Ovary (tissue), 9 donors: Measurements from ENCODE around the gene METTL22. TPM values are rescaled to one million over a fixed set of nuclear protein-coding genes. Genes with fewer than 3 reads are reported as not detected.

ENCODE experiments used
- DNase-seq, 5 donors: peaks; one replicate each; pipeline ENCODE4 v3.0.0-alpha.2; 2019 to 2020
- H3K27ac ChIP-seq, 2 donors: fragments of 200-600 bp; one replicate each; pipeline versions ENCODE4 v1.5.1 to v1.8.0; 2019 to 2022
- H3K27me3 ChIP-seq: fragments of 200-600 bp; one replicate; pipeline ENCODE4 v1.8.0; 2022
- H3K36me3 ChIP-seq: fragments of 200-600 bp; sonication (generic); one replicate; pipeline ENCODE4 v1.5.1; 2019
- H3K4me1 ChIP-seq: one replicate; pipeline ENCODE4 v1.8.1; 2013; ENCODE audit warnings: mild to moderate bottlenecking, moderate library complexity; ENCODE audit not compliant: insufficient read depth
- H3K4me3 ChIP-seq: fragments of 200-600 bp; sonication (generic); one replicate; pipeline ENCODE4 v1.5.1; 2017
- H3K9me3 ChIP-seq, 2 donors: fragments of 200-600 bp in 1 of 2; sonication (generic) in 1 of 2; one replicate each; pipeline versions ENCODE4 v1.5.1 to v1.8.1; 2013 to 2019; ENCODE audit warnings: mild to moderate bottlenecking in 1 of 2, moderate library complexity in 1 of 2
- EP300 ChIP-seq: sonication (generic); formaldehyde crosslinking; IDR thresholded peaks from one replicate; pipeline ENCODE4 v1.6.1; 2017; ENCODE audit warnings: antibody characterized with exemption
- POLR2A ChIP-seq: fragments of 450-650 bp; IDR thresholded peaks from one replicate; pipeline ENCODE4 v1.6.1; 2017; ENCODE audit warnings: antibody characterized with exemption, mild to moderate bottlenecking, moderate library complexity
- WGBS, 3 donors: extraction: QIAGEN DNeasy Blood & Tissue Kit in 1 of 3; methylation state at CpG; one replicate each; pipeline versions ENCODE4 v1.1.5 to v1.1.7; 2013 to 2017; 5-methylcytosine and 5-hydroxymethylcytosine counted together
- intact Hi-C, 4 donors: fragments of 100-400 bp; cut with DNase I; formaldehyde crosslinking; loops; one replicate each; pipeline versions ENCODE4 v1.11.0 to v1.15.1; 2022 to 2023
- polyA plus RNA-seq, 2 donors: library from polyadenylated mRNA; stranded (reverse); fragments of 200-250 nt in 1 of 2; fragments of 350-450 nt in 1 of 2; fragmentation: Illumina TruSeq in 1 of 2; extraction: RNeasy Lipid Tissue Mini Kit (QIAGEN cat#74804) in 1 of 2; gene quantifications; one replicate each; pipeline ENCODE4 v1.2.3, GENCODE V29; 2013 to 2014
- total RNA-seq, 7 donors: library from RNA; depleted of rRNA in 2 of 7; stranded (reverse); fragments of >200 nt in 2 of 7; fragmentation: NEBNext Ultra II Directional in 3 of 7; extraction: Animal tissue kit (Norgen Biotek cat#: 25700) in 3 of 7; gene quantifications; one replicate each; pipeline versions ENCODE4 v1.1.0 to v1.2.4, GENCODE V29; 2016 to 2023
- TF ChIP-seq, protein P1 (sequence below), 3 donors: fragments of 450-650 bp in 2 of 3; fragments of 200-600 bp in 1 of 3; IDR thresholded peaks; one replicate each; pipeline versions ENCODE4 v1.5.1 to v1.8.0; 2016 to 2022; ENCODE audit warnings: antibody characterized with exemption in 3 of 3, mild to moderate bottlenecking in 1 of 3
- donor health status: DM: no; HTN: no; CAD: no; lungs with moderate emphysema.
- donor health status: DM: no; HTN: no; CAD: no.
- donor health status: Bipolar disorder and iron deficiency.
- donor health status: DM: yes; HTN: yes; CAD: no.
- donor health status: DM: no; HTN: no; CAD: no.
- donor health status: DM: yes; HTN: yes; CAD: no.

The METTL22 gene
- total and polyA plus RNA-seq, 9 donors = 14.2 to 45.8 (median 29.1) TPM

DNA sequence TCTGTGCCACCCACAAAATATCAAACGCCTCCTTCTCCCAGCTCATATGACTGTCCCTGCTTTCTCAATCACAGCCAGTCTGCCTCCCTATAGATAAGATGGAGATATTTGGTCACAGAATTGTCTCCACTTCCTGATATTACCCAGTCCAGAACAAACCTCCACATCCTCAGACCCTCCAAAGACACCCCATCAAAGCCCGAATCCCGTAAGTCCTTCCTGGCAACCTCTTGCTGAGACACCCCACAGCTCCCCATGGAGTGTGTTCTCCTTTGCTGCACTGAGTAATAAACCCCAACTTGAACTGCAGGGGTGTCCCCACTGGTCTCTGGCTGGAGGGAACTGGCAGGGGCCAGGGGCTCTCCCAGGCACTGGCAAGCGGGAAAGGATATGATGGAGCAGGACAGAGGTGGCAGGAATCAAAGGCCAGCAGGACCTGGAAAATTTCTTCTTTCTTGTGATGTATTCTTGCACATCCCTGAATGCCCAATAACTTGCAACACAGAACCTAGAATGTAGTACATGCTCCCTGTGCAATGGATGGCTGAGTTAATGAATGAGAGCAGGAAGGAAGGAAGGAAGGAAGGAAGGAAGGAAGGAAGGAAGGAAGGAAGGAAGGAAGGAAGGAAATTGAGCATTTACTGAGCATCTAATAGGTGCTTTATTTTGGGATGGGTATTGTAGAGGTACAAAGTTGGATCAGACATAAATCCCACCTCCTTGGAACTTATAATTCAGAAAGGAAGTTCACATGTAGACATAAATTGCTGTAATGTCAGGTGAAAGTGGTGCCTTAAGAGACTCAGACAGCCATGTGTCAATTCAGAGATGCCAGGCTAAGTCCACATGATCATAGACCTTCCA, 45.1 kb upstream of the METTL22 start:
- TF ChIP-seq, protein P1, sequence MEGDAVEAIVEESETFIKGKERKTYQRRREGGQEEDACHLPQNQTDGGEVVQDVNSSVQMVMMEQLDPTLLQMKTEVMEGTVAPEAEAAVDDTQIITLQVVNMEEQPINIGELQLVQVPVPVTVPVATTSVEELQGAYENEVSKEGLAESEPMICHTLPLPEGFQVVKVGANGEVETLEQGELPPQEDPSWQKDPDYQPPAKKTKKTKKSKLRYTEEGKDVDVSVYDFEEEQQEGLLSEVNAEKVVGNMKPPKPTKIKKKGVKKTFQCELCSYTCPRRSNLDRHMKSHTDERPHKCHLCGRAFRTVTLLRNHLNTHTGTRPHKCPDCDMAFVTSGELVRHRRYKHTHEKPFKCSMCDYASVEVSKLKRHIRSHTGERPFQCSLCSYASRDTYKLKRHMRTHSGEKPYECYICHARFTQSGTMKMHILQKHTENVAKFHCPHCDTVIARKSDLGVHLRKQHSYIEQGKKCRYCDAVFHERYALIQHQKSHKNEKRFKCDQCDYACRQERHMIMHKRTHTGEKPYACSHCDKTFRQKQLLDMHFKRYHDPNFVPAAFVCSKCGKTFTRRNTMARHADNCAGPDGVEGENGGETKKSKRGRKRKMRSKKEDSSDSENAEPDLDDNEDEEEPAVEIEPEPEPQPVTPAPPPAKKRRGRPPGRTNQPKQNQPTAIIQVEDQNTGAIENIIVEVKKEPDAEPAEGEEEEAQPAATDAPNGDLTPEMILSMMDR (IDR thresholded peaks at IDR 0.05) = no peak
- TF ChIP-seq EP300 (no peak), POLR2A (no peak)
- H3K4me3 ChIP-seq = no peak overlapping the region
- H3K36me3 ChIP-seq = no peaks in the 10 kb centered on the region
- H3K27me3 ChIP-seq = no peaks in the 10 kb centered on the region
- WGBS, 3 donors = 75 to 83% (median 78%) methylated on average over 4 of the region's 4 CpGs
- H3K9me3 ChIP-seq = no peaks in the 10 kb centered on the region
- no peaks in the 10 kb centered on the region for H3K4me1 ChIP-seq
- intact Hi-C loops = loop anchor here in 2 of 4 donors (10.0 kb wide), 3 partner anchors 208 to 438 kb away; partner anchors contain the start of gene LITAFD (in 1 of the 2)
- no peak overlapping the region for H3K27ac ChIP-seq
- no peak for DNase-seq

DNA sequence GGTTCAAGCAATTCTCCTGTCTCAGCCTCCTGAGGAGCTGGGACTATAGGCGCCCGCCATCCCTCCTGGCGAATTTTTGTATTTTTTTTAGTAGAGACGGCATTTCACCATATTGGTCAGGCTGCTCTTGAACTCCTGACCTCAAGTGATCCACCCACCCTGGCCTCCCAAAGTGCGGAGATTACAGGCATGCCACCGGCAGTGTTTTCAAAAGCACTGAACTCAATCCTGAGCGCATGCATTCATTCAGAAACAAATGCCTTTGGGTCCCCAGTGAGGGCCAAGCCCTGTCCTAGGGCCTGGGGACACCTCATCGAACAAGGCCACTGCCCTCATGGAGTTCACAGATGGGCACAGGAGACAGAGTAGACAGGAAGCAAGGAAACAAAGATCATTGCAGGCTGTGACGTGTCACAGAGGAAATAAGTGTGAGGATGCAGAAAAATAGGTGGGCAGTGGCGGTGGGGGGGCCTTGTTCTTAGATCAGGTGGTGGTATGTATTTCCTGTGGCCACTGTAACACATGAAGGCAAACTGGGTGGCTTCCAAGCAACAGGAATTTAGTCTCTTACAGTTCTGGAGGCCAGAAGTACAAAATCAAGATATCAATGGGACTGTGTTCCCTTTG, 43.7 kb upstream of the METTL22 start:
- TF ChIP-seq EP300 (no peak), POLR2A (no peak)
- TF ChIP-seq, protein P1 (IDR thresholded peaks at IDR 0.05) = no peak
- H3K4me3 ChIP-seq = no peak overlapping the region
- DNase-seq = no peak
- no peaks in the 10 kb centered on the region for H3K4me1 ChIP-seq
- intact Hi-C loops = loop anchor here in 2 of 4 donors (10.0 kb wide), 3 partner anchors 207 to 437 kb away; partner anchors contain the start of gene LITAFD (in 1 of the 2)
- 56 to 69% (median 57%) methylated on average over 10 of the region's 10 CpGs for WGBS, 3 donors
- H3K9me3 ChIP-seq = no peaks in the 10 kb centered on the region
- no peaks in the 10 kb centered on the region for H3K36me3 ChIP-seq
- H3K27ac ChIP-seq = no peak overlapping the region
- H3K27me3 ChIP-seq = no peaks in the 10 kb centered on the region

DNA sequence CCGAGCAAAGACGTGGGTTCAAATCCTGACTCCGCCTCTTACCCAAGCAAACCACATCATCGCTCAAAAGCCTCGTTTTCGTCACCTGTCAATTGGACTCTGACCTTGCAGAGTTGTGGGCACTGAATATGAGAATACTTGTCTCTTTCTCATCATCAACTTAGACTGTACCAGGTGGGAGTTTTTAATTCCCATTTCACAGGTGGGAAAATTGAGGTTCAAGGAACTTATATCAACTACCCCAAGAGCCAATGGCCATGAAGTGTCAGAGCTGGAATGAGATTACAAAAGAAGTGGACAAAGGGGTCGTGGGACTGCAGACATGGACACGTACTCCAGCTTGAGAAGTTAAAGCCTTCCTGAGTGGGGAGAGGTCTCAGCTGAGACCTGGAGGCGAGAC, 41.9 kb upstream of the METTL22 start:
- Histone ChIP-seq H3K4me3 (no peak overlapping the region), H3K9me3 (no peaks in the 10 kb centered on the region), H3K36me3 (no peaks in the 10 kb centered on the region), H3K27me3 (no peaks in the 10 kb centered on the region), H3K27ac (no peak overlapping the region), H3K4me1 (no peaks in the 10 kb centered on the region)
- intact Hi-C loops = loop anchor here in 2 of 4 donors (10.0 kb wide), 3 partner anchors 205 to 435 kb away; partner anchors contain the start of gene LITAFD (in 1 of the 2)
- WGBS, 3 donors = 77 to 84% (median 80%) methylated on average over 9 of the region's 9 CpGs
- TF ChIP-seq, protein P1 (IDR thresholded peaks at IDR 0.05) = no peak
- TF ChIP-seq EP300 (no peak), POLR2A (no peak)
- DNase-seq = no peak

DNA sequence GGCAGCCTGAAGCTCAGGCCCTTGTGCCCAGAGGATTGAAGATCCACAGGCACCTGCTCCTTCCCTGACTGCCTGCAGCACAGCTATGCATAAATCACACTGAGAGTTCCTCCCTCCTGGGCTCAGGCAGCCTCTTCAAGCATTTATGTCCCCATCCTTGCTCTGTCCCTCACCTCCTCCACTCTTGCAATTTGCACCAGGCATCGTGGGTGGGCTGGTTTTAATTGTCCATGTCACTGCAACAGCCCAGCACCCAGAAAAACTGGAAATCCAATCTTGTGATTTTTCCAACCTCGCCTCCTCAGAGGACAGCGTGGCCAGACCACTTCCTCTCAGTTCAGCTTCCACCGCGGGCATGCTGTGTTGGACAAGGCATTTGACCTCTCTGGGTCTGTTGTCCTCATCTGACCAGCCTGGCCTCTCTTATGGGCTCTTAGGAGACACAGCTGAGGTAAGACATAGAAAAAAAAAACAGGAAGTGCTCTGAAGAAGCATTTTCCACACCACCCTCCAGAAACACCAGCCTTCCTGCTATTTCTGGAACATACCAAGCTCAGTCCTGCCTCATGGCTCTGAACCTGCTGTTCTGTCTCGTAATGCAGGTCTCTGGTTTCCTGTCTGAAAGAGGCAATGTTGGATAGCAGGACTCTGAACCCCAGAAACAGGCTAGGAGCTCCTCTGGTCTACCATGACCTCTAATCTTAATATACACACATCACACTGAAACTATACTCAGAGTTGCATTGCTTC, 39.5 kb upstream of the METTL22 start:
- DNase-seq = no peak

More for the DNA sequence above, 39.5 kb upstream of the METTL22 start:
- no peaks in the 10 kb centered on the region for H3K27me3 ChIP-seq
- H3K36me3 ChIP-seq = no peaks in the 10 kb centered on the region
- H3K4me3 ChIP-seq = no peak overlapping the region
- no peak overlapping the region for H3K27ac ChIP-seq
- H3K4me1 ChIP-seq = no peaks in the 10 kb centered on the region
- intact Hi-C loops = no loop called here
- TF ChIP-seq EP300 (no peak), POLR2A (no peak)
- TF ChIP-seq, protein P1 (IDR thresholded peaks at IDR 0.05) = no peak
- no peaks in the 10 kb centered on the region for H3K9me3 ChIP-seq
- WGBS, 3 donors = 35 to 38% (median 36%) methylated on average over 6 of the region's 6 CpGs
